LNCaP clone FGC (cell line): Measurements from ENCODE around the gene LILRB3.

Source experiments
- DNase-seq: peaks from one replicate; pipeline ENCODE4 v3.0.0-alpha.2; 2011; ENCODE audit warnings: low read depth
- H3K4me3 ChIP-seq: 2 replicates; pipeline ENCODE4 v1.5.1; 2011; ENCODE audit warnings: mild to moderate bottlenecking, low read depth, low read length, control low read depth
- CTCF ChIP-seq: IDR thresholded peaks from 2 replicates; pipeline ENCODE4 v1.5.1; 2012; ENCODE audit warnings: mild to moderate bottlenecking; ENCODE audit not compliant: control insufficient read depth, insufficient read depth; ENCODE audit errors: extremely low read depth

LILRB3 gene

GRCh38 chr19:54257116-54257480, 34.3 kb upstream of the LILRB3 start, which contains the start of gene LILRB5:
Gene LILRB5, minus strand, starts transcription at chr19:54257273. Its CDS starts 80 bp downstream, at chr19:54257193.
- no peak for DNase-seq
- no peak within 1 kb of the TSS for H3K4me3 ChIP-seq
- TF ChIP-seq CTCF: no peak

GRCh38 chr19:54256250-54257115, 33.7 kb upstream of the LILRB3 start:
- no peak for TF ChIP-seq CTCF
- no peak overlapping the region for H3K4me3 ChIP-seq
- DNase-seq: no peak

GRCh38 chr19:54255105-54255775, 32.4 kb upstream of the LILRB3 start:
- TF ChIP-seq CTCF: no peak
- H3K4me3 ChIP-seq: no peak overlapping the region
- no peak for DNase-seq

GRCh38 chr19:54254195-54254906, 31.5 kb upstream of the LILRB3 start:
- H3K4me3 ChIP-seq: no peak overlapping the region
- DNase-seq: no peak
- TF ChIP-seq CTCF: no peak

GRCh38 chr19:54253331-54254194, 30.8 kb upstream of the LILRB3 start:
- TF ChIP-seq CTCF: no peak
- DNase-seq: no peak
- no peak overlapping the region for H3K4me3 ChIP-seq

- H3K4me3 ChIP-seq: no peak overlapping the region
- no peak for TF ChIP-seq CTCF
- DNase-seq: no peak
These were observed 30.0 kb upstream of the LILRB3 start for GRCh38 chr19:54252845-54253244.
